Measurements from ENCODE around the gene ZNF587B. TPM values are rescaled to one million over a fixed set of nuclear protein-coding genes. Genes with fewer than 3 reads are reported as not detected.
"Not testable (repeated sequence)": the region's sequence is repeated elsewhere in the genome, so short reads cannot be mapped to it uniquely, and the experiment has no call there.

Gene ZNF587B
- 8.3 and 8.5 TPM in 2 replicates for total RNA-seq (2014; rRNA removed; shearing (Covaris generic))

- DNase-seq (ENCODE audit: low read depth) = peak; percentile 25
Observed at GRCh38 chr19:57830071-57830602, at the start of gene ZNF587B. Gene ZNF587B (plus strand): TSS chr19:57830299. CDS start chr19:57830529, 230 bp downstream.

- no peak for DNase-seq (ENCODE audit: low read depth)
Observed at GRCh38 chr19:57786286-57786685, 43.8 kb upstream of the ZNF587B start.

GRCh38 chr19:57786906-57787305, 43.2 kb upstream of the ZNF587B start:
- DNase-seq (ENCODE audit: low read depth) = no peak

- DNase-seq (ENCODE audit: low read depth) = no peak
Observed at GRCh38 chr19:57788114-57788692, 41.9 kb upstream of the ZNF587B start.

- DNase-seq (ENCODE audit: low read depth) = no peak
Observed at GRCh38 chr19:57789288-57789687, 40.8 kb upstream of the ZNF587B start.

GRCh38 chr19:57796580-57796979, 33.5 kb upstream of the ZNF587B start:
- DNase-seq (ENCODE audit: low read depth) = not testable (repeated sequence)

GRCh38 chr19:57800696-57801095, 29.4 kb upstream of the ZNF587B start:
- DNase-seq (ENCODE audit: low read depth) = no peak

- DNase-seq (ENCODE audit: low read depth) = no peak
Observed at GRCh38 chr19:57802269-57802668, 27.8 kb upstream of the ZNF587B start.

GRCh38 chr19:57803265-57803593, 26.9 kb upstream of the ZNF587B start:
- DNase-seq (ENCODE audit: low read depth) = no peak

- peak; percentile 91 for DNase-seq (ENCODE audit: low read depth)
Observed at GRCh38 chr19:57803594-57804325, 26.3 kb upstream of the ZNF587B start.

GRCh38 chr19:57807541-57807940, 22.6 kb upstream of the ZNF587B start:
- DNase-seq (ENCODE audit: low read depth) = no peak

GRCh38 chr19:57810410-57811295, 19.4 kb upstream of the ZNF587B start:
- DNase-seq (ENCODE audit: low read depth) = not testable (repeated sequence)

- DNase-seq (ENCODE audit: low read depth) = no peak
Observed at GRCh38 chr19:57812226-57812625, 17.9 kb upstream of the ZNF587B start.

GRCh38 chr19:57812975-57813820, 16.9 kb upstream of the ZNF587B start:
- DNase-seq (ENCODE audit: low read depth) = not testable (repeated sequence)

- no peak for DNase-seq (ENCODE audit: low read depth)
Observed at GRCh38 chr19:57813919-57814504, 16.1 kb upstream of the ZNF587B start.

- DNase-seq (ENCODE audit: low read depth) = peak; percentile 76
Observed at GRCh38 chr19:57814505-57815246, 15.4 kb upstream of the ZNF587B start, which contains the start of gene ZNF552. Gene ZNF552 (minus strand): TSS chr19:57814913. CDS start chr19:57814743, 170 bp downstream.

GRCh38 chr19:57815247-57816075, 14.6 kb upstream of the ZNF587B start:
- DNase-seq (ENCODE audit: low read depth) = no peak

GRCh38 chr19:57816652-57817051, 13.4 kb upstream of the ZNF587B start:
- DNase-seq (ENCODE audit: low read depth) = no peak

GRCh38 chr19:57817976-57818375, 12.1 kb upstream of the ZNF587B start:
- DNase-seq (ENCODE audit: low read depth) = no peak

All from M059J (cell line).